Right ventricle myocardium inferior (tissue), 1 donor: ENCODE results near the gene CELF1. TPM values are rescaled to one million over a fixed set of nuclear protein-coding genes. Genes with fewer than 3 reads are reported as not detected.
"Not testable (repeated sequence)": the region's sequence is repeated elsewhere in the genome, so short reads cannot be mapped to it uniquely, and the experiment has no call there.

Experiments used
- ATAC-seq: fragments of 200-7000 bp; cut with Tn5 transposase; one replicate; pipeline ENCODE4 v1.9.1; 2020; ENCODE audit warnings: mild to moderate bottlenecking, moderate library complexity
- DNase-seq: peaks from one replicate; pipeline ENCODE4 v3.0.0; 2021; ENCODE audit errors: missing footprints
- intact Hi-C: fragments of 100-400 bp; cut with DNase I; formaldehyde crosslinking; loops from one replicate; pipeline ENCODE4 v1.11.0; 2022
- total RNA-seq: library from RNA; stranded (reverse); fragmentation: NEBNext Ultra II Directional; extraction: Animal tissue kit (Norgen Biotek cat#: 25700); gene quantifications from one replicate; pipeline ENCODE4 v1.2.1, GENCODE V29; 2021
- donor health status: DM: no; HTN: yes; CAD: no; lungs with severe emphysema.

Gene CELF1
- total RNA-seq, 1 donor from 2014 or later: 96.2 TPM

DNA sequence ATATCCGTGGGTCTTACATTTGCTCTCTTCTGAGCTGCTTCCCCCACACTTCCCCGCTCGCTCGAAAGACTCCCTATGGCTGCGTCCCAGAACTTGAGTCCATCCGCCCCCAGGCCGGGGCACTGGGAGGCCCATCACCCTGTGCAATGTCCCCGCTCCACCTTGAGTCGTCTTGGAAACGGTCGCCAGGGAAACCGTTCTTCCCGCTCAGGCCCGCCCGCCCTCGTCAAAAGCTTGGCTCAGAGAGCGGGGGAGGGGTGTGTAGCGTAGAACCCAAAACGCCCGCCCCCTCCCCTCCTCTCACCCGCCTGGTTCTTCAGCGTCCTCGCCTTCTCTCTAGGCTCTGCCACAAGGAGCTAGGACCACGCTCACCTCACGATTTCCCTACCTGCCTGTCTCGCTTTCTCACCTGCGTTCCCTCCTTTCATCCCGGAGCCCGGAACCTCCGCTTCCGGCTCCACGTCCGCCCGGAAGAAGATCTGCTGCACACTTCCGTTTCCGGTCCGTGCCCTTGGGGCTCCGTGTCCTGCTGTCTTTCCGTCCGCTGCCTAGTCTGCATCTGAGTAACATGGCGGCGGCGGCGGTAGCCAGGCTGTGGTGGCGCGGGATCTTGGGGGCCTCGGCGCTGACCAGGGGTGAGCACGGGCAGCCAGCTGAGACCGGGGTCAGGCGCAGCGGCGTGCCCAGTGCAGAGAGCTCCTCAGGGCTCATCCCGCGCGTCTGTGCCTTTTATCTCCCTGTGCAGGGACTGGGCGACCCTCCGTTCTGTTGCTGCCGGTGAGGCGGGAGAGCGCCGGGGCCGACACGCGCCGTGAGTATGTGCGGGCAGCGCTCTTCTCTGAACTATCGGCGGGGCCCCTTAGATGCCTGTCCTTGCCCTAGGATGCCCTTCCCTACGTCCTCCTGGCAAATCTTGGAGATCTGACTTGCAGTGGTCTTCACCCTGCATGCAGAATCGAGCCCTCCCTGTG, 25.9 kb upstream of the CELF1 start, which contains the start of the genes KBTBD4 and NDUFS3:
TSS of gene KBTBD4 (minus strand) at position 447 of the 971 bp plus-strand sequence. CDS start at position 428, 19 bp downstream.
TSS of gene NDUFS3 (plus strand) at position 551 of the 971 bp plus-strand sequence. CDS start at position 569, 18 bp downstream.
- peak; percentile 94 for ATAC-seq
- DNase-seq: peak; percentile 94
- intact Hi-C loops: loop anchor here (5.0 kb wide), 1 partner anchor 38 kb away; no protein-coding TSS in a partner anchor

DNA sequence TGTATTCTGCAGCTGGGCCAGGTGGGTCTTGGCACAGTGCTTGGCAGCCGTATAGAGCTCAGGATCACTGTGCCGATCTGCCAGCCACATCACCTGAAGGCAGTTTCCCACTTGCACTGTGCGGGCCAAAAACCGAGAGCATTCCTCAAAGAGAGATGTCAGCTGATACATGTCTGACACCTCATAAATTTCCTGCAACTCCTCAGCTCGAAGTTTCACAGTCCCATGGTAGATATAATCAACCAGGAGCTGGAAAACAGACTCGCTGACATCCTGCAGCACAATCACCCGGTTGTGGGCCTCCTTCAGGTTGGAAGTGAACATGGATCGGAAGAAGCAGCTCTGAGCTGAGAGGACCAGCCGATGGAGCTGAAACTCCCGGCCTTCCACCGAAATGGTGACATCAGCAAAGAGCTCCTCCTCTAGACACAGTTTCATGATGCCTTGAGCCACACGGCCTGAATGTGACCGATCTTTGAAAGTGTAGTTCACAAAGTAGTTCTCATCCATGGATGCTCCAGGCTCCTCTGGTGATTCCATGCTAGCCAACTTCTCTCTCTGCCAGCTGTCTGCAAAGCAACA, 24.6 kb upstream of the CELF1 start:
- intact Hi-C loops: loop anchor here (5.0 kb wide), 1 partner anchor 40 kb away; no protein-coding TSS in a partner anchor
- ATAC-seq (no peak), DNase-seq (no peak)

DNA sequence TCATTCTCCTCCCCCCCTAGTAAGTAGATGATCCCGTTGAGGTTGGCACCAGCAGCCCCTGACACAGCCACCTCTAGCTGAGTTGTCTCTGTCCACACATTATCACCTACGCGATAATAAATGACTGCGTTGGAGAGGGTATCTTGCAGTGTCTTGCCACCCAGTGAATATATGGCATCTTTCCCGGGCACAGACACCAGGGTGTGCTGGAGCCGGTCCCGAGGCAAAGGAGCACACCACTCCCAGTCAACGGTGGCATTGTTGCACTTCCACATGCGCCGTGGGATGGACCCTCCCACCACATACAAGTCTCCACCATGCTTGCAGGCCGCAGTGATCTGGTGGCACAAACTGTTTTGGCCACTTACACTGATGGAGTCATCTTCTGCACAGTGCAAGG, 20.4 kb upstream of the CELF1 start:
- ATAC-seq: peak; percentile 92
- intact Hi-C loops: no loop called here

DNA sequence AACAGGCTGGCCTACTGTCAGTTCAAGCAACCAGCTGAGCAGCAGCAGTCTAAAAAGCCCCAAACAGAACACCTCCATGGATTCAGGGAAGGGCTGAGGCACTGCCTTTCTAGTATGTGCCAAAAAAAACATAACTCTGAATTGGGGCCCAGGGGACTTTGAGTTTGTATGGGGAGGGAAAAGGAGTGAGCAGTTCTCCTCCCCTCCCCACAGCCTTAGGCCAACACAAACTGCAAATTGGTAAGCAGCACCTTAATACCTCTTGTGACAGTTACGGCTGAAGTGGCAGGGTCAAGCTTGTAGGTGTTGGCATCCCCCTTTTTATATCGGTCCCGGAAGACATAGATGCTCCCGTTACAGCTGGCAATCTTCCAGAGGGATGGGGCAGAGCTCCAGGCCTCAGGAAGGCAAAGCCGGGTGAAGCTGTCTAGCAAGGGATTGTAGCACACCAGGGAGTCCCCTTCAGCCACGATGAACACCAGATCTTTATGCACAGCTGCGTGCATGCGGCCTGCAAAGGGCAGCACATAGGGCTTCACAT, 19.9 kb upstream of the CELF1 start:
- DNase-seq (no peak), ATAC-seq (peak; percentile 6)
- intact Hi-C loops: no loop called here

More for the DNA sequence above, 20.4 kb upstream of the CELF1 start:
- no peak for DNase-seq

DNA sequence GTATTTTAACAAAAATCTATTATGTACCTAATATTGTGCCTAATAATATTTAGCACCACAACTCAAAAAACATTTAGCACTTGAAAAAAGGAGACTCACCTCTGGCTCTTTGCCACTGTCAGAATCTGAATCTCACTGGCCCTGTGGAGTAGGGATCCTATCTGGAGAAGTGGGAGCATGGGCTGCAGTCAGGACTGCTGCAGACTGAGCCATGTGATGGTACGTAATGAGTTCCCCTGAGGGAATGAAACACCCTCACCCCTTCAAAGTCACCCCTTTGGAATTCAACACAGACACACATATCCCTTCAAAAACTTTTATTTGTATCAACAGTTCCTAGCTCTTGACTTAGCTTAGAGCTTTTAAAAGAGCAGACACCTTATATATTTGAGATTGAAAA, 19.0 kb upstream of the CELF1 start:
- DNase-seq (no peak), ATAC-seq (no peak)
- intact Hi-C loops: no loop called here

DNA sequence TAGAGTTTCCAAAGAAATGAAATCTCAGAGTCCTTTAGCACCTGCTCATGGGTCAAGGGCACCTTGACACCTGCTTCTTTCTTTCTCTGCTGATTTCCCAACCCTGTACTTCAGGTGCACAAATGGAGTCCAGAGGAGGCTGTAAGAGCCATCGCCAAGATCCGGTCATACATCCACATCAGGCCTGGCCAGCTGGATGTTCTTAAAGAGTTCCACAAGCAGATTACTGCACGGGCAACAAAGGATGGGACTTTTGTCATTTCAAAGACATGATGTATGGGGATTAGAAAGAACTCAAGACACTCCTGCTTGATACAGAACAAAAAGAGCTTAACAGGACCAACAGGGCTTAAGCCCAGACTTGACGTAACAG, 18.4 kb upstream of the CELF1 start:
- ATAC-seq (no peak), DNase-seq (no peak)
- intact Hi-C loops: no loop called here

DNA sequence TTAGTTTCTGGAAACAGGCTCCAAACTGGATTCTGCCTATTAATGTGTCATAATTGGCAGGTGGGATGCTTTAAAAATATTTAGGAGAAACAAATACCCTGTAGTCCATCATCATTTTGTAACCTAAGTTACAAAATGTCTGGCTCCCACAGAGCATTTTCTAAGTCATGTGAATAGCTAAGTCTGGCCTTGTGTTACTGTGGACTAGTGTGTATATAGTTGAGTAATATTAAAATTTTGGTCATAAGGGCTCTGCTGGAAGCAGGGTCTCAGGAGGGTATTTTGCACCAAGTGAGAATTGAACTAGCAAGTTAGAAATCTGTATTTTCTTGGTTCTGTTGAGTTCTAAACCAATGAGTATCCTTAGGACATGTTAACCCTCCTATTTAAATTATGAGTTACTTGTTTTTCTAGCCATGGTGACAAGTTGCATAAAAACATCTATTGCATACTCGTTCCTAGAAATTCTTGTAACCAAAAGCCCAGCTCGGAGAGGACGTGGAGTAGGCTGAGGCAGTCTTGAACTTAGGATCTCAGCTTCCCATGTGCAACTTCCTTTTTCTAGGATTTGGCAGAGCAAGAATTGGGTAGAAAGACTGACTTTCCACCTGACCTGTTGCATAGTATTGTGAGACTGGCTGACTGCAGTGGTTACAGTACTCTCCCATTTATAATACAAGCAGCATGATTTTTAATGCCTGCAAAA, 17.9 kb upstream of the CELF1 start:
- no peak for ATAC-seq

DNA sequence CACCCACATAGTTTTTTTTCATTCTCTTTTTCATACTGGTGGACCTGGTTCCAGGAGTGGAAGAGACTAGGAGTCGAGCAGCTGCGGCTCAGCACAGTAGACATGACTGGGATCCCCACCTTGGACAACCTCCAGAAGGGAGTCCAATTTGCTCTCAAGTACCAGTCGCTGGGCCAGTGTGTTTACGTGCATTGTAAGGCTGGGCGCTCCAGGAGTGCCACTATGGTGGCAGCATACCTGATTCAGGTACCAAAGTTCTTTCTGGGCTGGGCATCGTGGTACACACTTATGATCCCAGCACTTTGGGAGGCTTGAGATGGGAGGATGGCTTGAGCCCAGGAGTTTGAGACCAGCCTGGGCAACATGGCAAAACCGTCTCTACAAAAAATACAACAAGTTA, 16.7 kb upstream of the CELF1 start:
- intact Hi-C loops: no loop called here
- DNase-seq (no peak), ATAC-seq (no peak)

More for the DNA sequence above, 17.9 kb upstream of the CELF1 start:
- no peak for DNase-seq
- intact Hi-C loops: no loop called here

DNA sequence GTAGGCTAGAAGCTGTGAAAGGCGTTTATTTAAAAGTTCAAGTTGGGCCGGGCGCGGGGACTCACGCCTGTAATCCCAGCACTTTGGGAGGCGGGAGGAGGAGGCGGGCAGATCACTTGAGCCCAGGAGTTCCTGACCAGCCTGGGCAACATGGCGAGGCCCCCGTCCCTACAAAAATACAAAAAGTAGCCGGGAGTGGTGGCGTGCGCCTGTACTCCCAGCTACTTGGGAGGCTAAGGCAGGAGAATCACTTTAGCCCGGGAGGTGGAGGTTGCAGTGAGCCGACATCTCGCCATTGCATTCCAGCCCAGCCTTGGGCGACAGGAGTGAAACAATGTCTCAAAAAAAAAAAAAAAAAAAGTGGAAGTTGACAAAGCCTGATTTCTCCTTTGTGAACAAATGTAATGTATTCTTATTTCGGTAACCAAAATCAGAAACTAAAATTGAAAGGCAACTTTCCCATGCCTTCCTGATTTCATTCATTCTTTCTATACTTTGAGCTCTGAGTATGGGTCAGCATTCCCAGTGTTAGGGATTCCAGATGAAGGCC, 13.3 kb upstream of the CELF1 start:
- intact Hi-C loops: no loop called here
- no peak for ATAC-seq
- no peak for DNase-seq

DNA sequence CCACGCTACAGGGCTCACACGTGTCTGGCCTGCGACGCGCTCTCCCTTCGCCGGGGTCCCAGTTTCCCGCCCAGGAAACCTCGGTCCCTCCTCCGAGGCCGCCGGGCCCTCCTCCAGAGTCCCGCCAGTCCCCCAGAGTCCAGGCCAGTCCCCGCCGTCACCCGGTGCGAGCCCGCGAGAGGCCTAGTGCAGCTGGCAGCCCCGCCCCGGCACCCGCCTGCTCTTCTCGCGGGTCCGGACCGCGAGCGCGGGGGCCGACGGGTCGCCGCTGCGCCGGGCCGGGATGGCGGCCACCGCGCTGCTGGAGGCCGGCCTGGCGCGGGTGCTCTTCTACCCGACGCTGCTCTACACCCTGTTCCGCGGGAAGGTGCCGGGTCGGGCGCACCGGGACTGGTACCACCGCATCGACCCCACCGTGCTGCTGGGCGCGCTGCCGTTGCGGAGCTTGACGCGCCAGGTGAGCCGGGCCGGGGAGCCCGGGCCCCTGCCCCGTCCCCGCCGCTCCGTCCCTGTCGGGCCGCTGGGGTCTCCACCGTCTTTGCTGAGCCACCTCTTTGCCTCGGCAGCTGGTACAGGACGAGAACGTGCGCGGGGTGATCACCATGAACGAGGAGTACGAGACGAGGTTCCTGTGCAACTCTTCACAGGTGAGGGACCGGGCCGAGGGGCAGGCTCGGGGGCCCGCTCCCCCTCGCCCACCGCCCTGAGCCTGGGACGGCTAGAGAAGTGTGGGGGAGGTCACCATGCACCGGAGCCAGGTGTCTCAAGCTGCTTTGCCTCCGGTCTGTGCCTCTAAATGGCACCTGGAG, 12.6 kb upstream of the CELF1 start, which contains the start of gene PTPMT1:
TSS of gene PTPMT1 (plus strand) at position 260 of the 809 bp plus-strand sequence. CDS start at position 284, 24 bp downstream.
- ATAC-seq (peak; percentile 95), DNase-seq (peak; percentile 91)
- intact Hi-C loops: no loop called here

DNA sequence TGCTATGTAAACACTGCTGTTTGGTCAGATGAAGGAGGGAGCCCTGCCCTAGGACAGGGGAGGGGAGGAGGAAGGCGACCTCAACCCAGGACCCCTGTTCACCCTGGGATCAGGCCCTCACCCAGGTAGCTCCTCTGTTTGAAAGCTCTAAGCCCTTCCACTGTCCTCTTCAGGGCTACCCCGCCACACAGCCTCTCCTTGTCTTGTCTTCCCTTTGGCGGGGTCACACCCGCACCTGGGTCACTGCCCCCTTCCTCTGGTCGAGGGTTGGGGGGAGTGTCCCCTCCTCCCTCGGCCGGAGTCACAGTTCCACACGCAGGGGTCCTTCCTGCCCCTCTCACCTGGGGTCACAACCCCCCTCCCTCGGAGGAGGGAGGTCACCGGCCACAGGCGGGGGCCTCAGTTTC, 12.0 kb upstream of the CELF1 start:
- DNase-seq (no peak), ATAC-seq (peak; percentile 24)
- intact Hi-C loops: no loop called here

DNA sequence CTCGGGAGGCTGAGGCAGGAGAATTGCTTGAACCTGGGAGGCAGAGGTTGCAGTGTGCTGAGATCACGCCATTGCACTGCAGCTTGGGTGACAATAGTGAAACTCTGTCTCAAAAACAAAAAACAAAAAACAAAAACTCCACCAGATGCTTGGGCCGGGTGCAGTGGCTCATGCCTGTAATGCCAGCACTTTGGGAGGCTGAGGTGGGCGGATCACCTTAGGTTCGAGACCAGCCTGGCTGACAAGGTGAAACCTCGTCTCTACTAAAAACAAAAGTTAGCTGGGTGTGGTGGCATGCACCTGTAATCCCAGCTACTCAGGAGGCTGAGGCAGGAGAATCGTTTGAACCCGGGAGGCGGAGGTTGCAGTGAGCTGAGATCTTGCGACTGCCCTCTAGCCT, 11.4 kb upstream of the CELF1 start:
- intact Hi-C loops, DNase-seq, ATAC-seq: not testable (repeated sequence)

DNA sequence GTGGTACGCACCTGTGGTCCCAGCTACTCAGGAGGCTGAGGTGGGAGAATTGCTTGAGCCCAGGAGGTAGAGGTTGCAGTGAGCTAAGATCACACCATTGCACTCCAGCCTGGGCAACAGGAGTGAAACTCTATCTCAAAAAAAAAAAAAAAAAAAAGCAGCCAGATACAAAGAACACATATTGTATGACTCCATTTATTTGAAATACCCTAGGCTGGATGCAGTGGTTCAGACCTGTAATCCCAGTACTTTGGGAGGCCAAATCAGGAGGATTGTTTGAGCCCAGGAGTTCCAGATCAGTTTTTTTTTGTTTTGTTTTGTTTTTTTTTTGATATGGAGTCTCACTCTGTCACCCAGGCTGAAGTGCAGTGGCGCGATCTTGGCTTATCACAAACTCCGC, 9.5 kb upstream of the CELF1 start:
- intact Hi-C loops, ATAC-seq, DNase-seq: not testable (repeated sequence)

DNA sequence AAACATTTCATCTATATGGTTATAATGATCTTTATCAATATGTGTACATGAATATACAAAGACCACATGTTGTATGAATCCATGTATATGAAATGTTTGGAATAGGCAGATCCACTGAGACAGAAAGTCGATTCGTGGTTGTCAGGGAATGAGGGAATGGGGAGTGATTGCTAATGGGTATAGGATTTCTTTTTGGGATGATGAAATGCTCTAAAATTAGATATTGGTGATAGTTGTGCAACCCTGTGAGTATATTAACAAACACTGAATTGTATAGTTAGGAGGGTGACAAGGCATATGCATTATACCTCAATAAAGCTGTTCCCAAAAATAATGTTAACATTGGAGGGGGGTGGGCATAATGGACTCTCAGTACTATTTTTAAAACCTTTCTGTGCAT, 7.5 kb upstream of the CELF1 start:
- intact Hi-C loops: no loop called here
- no peak for DNase-seq
- ATAC-seq: no peak

DNA sequence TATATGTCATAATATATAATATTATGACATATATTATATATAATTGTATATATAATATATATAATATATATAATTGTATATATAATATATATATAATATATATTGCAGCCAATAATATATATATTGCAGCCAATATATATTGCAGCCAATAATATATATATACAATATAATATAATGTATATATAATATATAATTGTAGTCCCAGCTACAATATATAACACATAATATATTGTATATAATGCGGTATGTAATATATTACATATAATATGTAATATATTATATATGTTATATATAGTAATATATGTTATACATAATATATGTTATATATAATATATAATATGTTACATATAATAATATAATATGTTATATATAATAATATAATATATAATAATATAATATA, 5.8 kb upstream of the CELF1 start:
- intact Hi-C loops: loop anchor here (10.0 kb wide), 1 partner anchor 184 kb away; the partner anchor contains the start of gene SPI1
- DNase-seq (no peak), ATAC-seq (no peak)

DNA sequence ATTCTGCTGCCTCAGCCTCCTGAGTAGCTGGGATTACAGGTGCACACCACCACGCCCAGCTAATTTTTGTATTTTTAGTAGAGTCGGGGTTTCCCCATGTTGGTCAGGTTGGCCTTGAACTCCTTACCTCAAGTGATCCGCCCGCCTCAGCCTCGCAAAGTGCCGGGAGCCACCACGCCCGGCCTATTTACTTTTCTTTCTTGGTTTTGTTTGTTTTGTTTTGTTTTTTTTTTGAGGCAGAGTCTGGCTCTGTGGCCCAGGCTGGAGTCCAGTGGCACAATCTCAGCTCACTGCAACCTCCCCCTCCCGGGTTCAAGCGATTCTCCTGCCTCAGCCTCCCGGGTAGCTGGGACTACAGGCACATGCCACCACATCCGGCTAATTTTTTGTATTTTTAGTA, 4.1 kb upstream of the CELF1 start:
- intact Hi-C loops: loop anchor here (10.0 kb wide), 1 partner anchor 182 kb away; the partner anchor contains the start of gene SPI1
- DNase-seq, ATAC-seq: not testable (repeated sequence)

DNA sequence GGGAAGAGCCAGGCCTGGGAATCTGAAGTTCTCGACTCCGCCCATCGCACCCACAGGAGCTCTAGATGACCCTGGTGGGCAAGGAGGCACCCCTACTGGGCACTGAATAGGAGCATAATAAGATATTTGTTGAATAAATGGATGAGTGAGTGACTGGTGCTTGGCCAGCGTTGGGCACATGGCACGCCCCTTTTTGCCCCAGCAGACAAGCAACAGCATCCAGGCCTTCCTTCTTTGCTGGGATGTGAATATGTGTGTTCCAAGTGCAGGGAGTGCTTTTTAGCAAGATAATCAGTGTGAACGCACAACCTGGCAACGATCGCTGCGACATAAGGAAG, 443 bp upstream of the CELF1 start:
- intact Hi-C loops: loop anchor here (2.0 to 10.0 kb wide), 4 partner anchors 36 to 179 kb away; partner anchors contain the start of genes PSMC3 and SPI1
- no peak for ATAC-seq
- no peak for DNase-seq
